Activated CD4-positive, alpha-beta T cell treated with anti-CD3 and anti-CD28 coated beads for 48 hours (primary cell): ENCODE results near the gene SP5.
"Not testable (repeated sequence)": the region's sequence is repeated elsewhere in the genome, so short reads cannot be mapped to it uniquely, and the experiment has no call there.

ENCODE experiments used
- DNase-seq: peaks from one replicate; pipeline ENCODE4 v3.0.0-alpha.2; 2020

Gene SP5

DNA sequence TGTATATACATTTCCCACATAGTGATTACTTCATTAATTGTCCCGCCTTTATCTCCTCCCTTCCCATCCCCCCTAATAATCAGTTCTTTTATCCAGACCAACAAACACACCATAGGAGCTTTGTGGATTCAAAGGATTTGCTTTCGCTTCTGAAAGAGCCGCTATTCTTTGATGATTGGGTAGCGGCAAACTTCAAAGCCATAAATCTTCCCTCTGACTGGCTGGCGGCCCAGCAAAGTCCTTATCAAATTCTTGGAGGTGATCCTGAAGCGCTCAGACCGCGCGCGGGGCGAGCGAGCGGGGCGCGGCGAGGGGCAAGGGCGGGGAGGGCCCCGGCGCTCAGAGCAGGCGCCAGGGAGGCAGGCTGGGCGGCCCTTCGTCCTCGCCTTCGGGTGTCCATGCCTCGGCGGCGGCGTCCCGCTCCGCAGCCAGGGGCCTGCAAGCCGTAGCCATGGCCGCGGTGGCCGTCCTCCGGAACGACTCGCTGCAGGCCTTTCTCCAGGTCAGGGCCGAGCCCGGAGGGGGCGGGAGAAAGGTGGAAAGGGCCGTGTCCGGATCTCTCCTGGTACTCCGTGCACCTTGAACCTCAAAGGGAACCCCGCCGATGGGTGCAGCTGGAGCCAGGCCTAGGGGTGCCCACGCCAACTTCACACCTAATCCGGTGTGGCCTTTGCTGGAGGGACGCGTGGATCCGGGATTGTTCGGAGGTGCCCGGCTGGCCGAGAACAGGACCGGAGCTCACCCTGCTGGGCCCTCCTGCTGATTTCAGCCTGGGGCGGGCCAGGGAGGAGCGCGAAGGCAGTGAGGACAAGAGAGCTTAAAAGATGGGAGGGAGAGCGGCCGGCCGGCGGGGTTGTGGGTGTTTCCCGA is at the start of gene SP5:
TSS of gene SP5 (plus strand) at position 276 of the 870 bp plus-strand sequence. CDS start at position 452, 176 bp downstream.
- DNase-seq: peak; percentile 29

DNA sequence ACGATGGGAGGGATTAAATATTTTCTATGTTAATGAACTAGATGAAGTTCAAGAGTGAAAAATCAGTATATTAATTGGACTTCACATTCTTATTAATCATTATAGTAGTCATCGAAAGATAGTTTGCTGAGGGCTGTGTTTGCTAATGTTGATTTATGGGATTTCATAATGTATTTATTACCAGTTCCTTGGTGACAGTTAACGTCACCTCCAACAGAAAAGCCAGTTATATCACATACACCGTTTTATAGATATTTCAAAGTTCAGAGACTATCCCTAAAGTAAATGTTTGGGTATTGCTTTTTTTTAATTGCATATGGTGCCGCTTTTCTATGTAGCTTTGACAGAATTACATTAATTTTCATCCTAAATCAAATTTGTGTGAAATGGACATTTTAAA is 49.4 kb upstream of the SP5 start:
- DNase-seq: no peak

GRCh38 chr2:170669909-170670308 is 45.2 kb upstream of the SP5 start:
- no peak for DNase-seq

DNA sequence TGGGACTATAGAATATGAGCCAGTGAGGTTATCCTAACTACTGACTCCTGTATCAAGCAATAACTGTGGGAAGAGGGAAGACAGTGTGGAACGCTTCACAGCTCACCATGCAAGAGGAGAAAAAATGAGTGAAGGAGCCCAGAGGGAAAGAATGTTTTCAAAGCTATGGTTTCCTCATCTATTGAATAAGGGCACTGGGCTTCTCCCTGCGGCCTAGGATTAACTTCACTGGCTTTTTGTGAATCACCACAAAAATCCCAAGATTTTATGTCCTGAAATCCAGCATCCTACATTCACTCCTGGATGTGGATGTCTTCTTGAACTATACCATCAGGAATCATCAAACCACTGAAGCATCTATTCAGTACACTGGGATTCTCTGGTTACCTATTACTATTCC is 44.5 kb upstream of the SP5 start:
- DNase-seq: no peak

DNA sequence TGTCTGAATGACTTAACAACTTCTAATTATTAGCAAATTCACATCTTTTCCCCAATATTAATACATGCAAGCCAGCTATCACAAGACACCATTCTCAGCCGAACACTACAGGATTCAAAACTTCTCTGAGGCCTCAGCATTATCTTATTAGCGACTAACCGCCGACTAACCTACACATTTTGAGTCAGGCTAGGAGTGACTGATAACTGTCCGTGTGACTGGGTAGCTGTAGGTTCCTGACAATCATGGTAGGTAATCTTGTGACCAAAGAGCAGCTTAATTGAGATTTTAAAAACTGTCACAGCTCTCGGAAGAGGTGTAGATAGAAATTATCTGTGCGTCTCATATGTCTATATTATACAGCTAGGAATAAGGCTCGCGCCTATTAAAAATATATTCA is 44.1 kb upstream of the SP5 start:
- DNase-seq: no peak

DNA sequence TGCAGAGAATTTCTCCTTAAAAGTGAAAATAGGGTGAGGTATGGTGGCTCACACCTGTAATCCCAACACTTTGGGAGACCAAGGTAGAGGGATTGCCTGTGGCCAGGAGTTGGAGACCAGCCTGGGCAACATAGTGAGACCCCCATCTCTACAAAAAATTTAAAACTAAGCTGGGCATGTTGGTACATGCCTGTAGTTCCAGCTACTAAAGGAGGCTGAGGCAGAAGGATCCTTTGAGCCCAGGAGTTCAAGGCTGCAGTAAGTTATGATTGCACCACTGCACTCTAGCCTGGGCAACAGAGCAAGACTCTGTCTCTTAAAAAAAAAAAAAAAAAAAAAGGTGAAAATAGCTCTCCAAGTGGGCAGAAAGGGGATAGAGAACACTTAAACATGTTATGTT is 40.9 kb upstream of the SP5 start:
- DNase-seq: not testable (repeated sequence)

GRCh38 chr2:170675701-170676100 is 39.4 kb upstream of the SP5 start:
- no peak for DNase-seq

- no peak for DNase-seq
These were observed 35.5 kb upstream of the SP5 start for GRCh38 chr2:170679607-170680079.

DNA sequence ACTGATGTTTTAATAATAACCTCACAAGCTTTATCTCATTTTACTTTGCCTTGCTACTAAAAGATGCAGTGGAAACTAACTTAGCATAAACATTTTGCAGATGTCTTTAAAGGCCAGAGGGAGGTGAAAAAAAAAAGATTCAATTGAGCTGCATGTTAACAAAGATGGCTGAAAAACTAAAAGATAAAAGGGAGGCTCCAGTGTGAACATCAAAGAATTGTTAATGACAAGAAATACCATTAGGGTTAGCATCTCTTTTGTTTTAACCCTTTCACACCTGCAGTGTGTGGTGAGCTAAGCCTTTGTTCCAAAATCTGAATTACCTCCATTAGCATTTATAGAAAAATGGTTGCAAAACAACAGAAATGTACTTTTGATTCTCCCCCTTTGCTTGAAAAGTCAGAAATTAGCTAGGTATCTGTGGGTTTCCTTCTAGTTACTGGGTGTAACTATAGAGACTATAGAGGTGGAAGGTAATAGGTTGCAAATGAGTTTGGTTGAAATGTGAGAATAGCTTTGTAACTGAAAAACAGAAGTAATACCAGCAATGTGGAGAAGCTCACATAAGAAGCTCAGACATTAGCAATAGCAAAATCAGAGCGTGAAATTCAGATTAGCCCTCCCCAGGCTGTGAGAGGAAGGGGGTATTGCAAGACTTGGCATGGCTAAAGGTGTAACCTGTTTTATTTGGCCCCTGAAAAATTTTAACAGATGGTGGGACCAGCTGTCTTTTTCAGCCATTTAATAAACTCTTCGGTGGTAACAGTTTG is 34.8 kb upstream of the SP5 start:
- DNase-seq: no peak

- no peak for DNase-seq
These were observed 33.8 kb upstream of the SP5 start for GRCh38 chr2:170681311-170681710.

- no peak for DNase-seq
These were observed 29.5 kb upstream of the SP5 start for GRCh38 chr2:170685591-170685990.

DNA sequence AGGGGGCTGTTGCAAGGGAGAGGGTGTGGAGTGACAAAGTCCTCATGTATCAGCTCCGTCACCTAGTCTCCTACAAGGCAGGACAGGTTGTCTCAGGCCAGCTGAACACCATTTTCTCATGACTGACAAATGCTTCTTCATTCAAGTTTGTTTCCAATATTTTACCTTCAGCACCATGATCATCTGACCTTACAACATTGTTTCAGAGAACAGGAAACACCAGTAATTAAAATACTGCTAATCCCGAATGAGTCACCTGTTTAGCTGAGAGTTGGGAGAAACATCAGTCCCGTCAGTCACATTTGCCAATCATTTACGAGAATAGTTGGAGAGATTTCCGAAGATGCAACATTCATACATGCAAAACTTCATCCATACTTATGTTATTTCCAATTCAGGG is 25.7 kb upstream of the SP5 start:
- no peak for DNase-seq

- DNase-seq: no peak
These were observed 24.5 kb upstream of the SP5 start for GRCh38 chr2:170690640-170691039.

GRCh38 chr2:170694316-170694715 is 20.8 kb upstream of the SP5 start:
- no peak for DNase-seq

GRCh38 chr2:170695521-170696410 is 19.4 kb upstream of the SP5 start:
- DNase-seq: no peak

DNA sequence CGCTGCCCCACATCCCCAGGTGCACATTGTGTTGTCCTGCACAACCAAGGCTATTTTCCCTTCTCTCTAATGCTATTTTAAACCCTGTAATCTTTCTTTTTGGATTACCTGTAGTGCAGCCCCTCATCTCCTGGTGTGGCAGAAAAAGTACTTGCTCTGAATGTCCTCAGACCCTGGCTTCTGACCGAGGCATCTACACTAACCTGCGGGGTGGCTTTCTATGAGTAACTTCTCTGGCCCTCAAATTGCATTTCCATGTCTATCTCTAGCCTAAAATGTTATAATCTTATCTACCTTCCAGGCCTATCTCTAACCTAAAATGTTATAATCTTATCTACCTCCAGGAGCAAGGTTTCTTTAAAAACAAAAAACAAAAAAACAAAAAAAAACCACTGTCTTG is 18.2 kb upstream of the SP5 start:
- DNase-seq: no peak

- DNase-seq: no peak
These were observed 14.1 kb upstream of the SP5 start for GRCh38 chr2:170701011-170701410.

- DNase-seq: no peak
These were observed 11.2 kb upstream of the SP5 start for GRCh38 chr2:170703776-170704476.

DNA sequence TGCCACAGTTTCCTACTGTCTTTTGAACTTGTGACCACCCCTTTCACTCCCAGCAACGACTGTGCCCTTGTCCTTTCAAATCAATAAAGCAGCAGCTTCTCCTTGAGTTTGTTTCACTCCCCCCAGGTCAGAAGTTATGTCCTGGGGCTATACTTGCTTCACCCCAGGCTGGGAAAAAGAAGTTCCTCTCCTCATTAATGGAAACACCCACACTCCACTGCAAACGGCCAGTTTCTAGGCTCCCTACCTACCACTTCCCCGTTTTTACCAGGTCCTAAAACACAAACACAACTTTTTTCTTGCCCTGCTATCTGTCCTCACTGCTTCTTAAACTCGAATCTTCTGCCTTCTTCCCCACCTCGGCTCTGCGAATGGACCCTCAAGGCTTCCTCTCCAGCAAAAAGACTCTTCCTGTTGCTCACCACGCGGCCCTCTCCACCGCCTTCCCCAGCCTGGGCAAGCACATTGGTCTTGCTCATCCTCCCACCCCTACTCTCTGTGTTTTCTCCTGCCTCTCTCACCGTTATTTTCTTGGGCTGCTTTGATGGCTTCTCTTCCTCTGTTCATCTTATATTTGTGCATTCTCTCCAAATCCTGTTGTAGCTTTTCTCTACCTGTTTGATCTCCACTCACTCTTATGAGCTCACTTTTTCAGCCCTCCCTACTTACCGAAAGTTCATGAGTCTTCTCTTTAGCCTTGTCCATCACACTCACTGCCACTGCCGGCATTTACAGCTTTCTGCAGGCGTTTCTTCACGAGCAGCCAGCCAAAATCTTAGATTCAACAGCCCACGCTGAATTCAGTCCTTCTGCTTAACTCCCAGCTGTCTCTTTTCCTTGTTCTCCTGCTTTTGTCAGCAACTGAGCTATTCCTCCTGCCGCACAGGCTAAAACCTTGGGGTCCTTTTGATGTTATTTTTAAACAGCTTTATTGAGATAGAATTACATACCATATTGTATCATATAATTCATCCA is 7.0 kb upstream of the SP5 start:
- DNase-seq: no peak

- no peak for DNase-seq
These were observed 4.5 kb upstream of the SP5 start for GRCh38 chr2:170710609-170710979.

GRCh38 chr2:170711196-170711773 is 3.9 kb upstream of the SP5 start:
- no peak for DNase-seq
